ENCODE data around the gene CDH13.
"Not testable (repeated sequence)": the region's sequence is repeated elsewhere in the genome, so short reads cannot be mapped to it uniquely, and the experiment has no call there.

CDH13 gene

DNA sequence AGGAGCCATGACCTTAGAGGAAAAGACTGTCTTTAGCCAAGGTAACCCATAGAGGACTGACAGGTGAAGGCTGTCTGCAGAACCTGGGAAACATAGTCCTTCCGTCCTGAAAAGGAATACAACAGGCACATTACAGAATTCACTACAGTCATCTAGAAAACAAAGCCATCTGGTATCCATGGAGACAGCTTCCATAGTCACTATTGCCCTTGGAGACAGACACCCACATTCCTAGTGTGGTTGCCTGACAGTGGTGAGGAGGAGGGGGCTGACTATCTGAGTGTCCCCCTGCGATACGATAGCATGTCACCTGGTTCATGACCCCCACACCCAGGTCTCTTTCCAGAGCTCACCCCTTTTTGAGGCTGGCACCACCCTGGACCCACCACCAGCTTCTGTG is 254.7 kb downstream of the CDH13 start:
- DNase-seq (ENCODE audit: low spot score) (no peak), FAIRE-seq (no peak)

DNA sequence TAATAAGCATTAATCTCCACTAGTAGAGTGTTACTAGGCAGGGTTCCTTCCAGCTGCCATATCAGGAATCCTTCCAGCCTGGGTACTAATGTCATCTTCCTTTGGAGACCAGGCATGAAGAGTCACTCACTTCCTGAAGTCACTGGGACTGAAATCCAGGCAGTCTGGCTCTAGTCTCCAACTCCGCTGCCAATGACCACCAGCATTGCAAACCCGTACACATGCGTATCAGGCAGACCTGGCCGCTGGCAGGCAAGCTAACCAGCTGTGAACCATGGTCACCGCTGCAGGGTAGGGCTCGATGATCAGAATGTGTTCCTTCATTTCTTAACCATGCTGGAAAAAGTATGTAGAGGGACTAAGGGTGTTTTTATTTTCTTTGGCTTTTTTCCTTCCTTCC is 255.5 kb downstream of the CDH13 start:
- DNase-seq (ENCODE audit: low spot score): no peak
- no peak for FAIRE-seq

DNA sequence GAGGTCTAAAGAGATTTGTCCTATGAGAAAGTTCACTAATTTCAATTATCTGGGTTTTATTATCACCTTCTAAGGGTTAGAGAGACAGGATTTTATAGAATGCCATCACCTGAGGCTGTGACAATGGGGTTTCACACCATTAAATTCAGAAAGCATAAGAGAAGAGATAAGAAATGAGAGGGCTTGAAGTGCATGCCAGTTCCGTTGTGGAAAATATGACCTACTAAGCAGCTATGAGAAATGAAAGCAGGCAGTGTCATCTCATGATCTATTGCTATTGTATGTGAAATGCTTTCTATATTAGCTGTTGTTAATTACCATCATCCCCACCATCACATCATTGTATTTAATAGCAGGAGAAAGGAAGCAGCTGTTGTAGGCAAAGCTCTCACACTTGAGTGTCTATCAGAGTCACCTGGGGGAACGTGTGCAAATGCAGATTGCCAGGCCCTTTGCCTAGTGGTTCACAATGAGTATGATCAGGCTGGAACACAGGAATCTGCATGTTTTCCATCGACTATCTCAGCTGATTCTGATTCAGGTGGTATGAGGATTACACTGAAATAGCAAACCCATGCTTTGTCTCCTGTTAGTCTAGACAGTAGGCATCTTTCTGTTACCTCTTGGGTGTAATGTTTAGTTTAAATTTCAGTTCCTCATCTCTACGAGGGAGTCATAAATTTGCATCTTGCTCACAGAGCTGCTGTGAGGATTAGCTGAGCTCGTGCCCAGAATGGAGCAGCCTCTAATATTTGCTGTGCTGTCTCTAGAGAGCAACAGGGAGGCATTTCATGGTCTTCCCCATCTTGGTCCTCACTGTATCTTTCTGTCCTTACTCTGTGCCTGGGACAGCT is 256.4 kb downstream of the CDH13 start:
- no peak for FAIRE-seq
- DNase-seq (ENCODE audit: low spot score): no peak

GRCh38 chr16:82884320-82884898 is 257.6 kb downstream of the CDH13 start:
- FAIRE-seq (no peak), DNase-seq (ENCODE audit: low spot score) (no peak)

- DNase-seq (ENCODE audit: low spot score) (no peak), FAIRE-seq (no peak)
These were observed 259.4 kb downstream of the CDH13 start for GRCh38 chr16:82886146-82886545.

DNA sequence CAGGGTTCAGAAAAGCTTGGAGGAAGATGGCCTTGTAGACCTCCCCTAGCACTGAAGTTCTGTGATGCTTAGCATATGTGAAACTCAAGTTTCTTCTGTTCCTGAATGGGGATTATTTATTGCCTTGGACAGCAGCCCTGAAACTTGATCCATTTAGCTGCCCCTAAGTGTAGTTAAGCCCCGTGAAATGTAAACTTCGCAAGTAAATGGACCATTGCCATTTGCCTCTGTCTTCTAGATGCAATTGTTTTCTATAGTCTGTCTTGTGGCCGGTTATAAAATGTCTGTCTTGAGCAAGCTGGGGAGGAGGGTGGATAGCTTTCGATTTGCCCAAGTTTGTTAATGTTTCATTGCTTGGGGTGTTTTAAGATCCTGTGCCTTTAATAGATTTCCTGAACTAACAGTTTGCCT is 261.8 kb downstream of the CDH13 start:
- DNase-seq (ENCODE audit: low spot score): no peak
- FAIRE-seq: no peak

DNA sequence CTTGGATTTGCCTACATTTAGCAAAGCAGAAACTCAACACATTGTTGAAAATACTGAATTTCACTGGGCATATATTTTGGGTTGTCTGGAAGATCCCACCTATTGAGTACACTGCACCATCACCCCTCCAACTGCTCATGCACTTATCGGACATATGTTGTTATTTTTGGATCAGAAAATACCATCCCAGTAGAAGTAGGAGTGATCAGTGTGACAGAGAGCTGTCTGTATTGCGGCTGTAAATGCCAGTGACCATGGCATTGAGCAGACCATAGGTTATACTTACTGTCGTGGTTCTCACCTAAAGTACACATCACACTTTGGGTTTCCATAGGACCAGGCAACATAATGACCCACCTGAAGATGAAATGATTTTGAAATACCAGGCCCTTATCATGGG is 264.7 kb downstream of the CDH13 start:
- FAIRE-seq (no peak), DNase-seq (ENCODE audit: low spot score) (no peak)

DNA sequence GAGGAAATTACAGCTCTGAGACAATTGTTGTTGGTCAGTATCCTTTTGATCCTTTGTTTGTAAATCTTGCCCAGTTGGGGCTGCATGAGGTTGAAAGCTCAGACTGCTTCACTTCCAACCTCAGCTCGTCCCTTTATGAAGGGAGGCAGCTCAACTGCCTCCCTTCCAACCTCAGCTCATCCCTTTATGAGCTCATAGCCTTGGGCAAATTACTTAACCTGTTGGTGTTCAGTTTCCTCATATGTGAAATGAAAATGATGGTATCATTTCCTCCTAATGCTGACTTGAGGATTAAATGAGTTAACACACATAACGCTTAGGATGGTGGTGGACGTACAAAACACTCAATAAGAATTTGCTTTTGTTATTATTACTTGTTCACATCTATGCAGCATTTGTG is 265.1 kb downstream of the CDH13 start:
- FAIRE-seq: no peak
- no peak for DNase-seq (ENCODE audit: low spot score)

- FAIRE-seq (no peak), DNase-seq (ENCODE audit: low spot score) (no peak)
These were observed 265.6 kb downstream of the CDH13 start for GRCh38 chr16:82892324-82892723.

DNA sequence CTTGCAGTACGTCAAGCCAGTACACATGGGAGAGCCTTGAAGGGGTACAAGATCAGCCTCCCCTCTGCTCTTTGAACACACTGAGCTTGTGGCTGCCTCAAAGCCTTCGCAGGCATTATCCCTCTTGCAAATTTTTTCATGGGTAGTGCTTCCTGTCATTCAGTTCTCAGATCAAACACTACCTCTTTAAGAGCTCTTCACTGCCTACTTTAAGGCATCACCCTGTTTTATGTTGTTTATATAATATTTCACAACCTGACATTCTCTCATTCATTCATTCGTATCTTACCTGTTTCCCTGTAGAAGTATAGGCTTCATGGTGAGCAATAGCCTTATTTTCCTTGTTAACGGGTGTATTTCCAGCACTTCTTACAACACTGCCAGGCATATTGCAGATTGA is 269.1 kb downstream of the CDH13 start:
- DNase-seq (ENCODE audit: low spot score) (no peak), FAIRE-seq (no peak)

DNA sequence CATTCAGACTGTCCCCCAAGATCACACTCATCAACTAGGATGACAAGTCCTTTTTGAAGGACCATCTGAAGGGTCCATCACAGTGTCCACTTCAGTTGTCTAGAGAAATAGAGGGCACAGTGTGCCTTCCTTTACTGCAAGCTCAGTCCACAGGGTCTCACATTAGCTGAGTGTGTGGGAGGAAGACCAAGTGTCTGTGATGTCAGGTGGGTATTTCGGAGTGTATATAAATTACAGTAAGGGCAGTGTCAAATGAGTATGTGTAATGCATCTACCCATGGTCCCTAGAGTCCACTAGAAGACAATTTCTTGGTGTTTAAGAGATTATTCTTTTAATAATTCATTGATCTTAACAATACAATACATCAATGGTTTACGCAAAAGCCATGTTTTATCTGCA is 272.2 kb downstream of the CDH13 start:
- no peak for FAIRE-seq
- DNase-seq (ENCODE audit: low spot score): no peak

DNA sequence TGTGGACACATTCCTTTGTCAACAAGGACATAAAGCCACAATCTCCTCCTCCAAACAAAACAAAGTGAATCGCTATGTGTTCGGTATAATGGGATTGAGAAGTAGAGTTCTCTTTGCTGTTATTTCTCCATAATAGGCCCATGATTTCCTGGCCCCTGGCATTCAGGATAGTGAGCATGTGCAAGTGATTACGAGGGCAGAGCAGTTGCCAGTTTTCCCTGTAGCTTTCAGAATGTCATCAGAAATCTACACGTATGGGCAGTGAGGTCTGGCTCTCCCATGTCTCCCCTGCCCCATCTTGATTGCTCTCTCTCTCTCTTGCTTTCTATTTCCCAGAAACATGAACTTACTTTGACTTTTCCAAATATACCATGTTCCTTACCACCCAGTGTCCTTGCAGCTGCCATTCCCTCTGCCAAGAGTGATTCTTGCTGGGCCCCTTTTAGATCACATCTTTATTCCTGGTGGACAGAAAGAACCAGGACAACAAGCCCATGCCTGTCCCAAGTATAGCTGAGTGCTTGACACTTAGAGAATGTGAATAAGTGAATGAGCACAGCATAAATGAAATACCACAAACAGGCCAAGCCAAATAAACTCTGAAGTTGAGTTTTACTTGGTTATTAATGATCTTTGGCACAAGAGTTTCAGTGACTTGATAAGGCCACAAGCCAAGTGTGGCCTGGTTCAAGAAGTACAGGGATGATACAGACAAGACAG is 273.1 kb downstream of the CDH13 start:
- no peak for DNase-seq (ENCODE audit: low spot score)
- no peak for FAIRE-seq

DNA sequence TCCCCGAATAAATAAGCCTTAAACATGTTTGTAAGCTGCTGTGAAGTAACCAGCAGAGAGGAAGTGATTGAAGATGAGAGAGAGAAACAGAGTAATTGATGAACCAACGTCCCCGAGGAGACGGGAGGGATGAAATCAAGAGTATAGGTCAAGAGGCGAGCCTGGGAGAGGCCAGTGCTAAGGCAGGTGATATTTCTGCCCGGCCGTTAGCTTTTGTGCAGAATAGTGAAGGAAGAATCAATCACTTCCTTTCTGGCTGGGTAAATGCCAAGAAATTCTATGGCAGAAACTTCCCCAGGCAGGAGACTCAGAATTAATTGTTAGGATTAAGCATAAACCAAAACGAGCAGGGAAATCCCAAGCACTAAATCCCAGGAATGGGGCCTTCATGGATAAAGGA is 273.8 kb downstream of the CDH13 start:
- no peak for FAIRE-seq
- DNase-seq (ENCODE audit: low spot score): no peak

DNA sequence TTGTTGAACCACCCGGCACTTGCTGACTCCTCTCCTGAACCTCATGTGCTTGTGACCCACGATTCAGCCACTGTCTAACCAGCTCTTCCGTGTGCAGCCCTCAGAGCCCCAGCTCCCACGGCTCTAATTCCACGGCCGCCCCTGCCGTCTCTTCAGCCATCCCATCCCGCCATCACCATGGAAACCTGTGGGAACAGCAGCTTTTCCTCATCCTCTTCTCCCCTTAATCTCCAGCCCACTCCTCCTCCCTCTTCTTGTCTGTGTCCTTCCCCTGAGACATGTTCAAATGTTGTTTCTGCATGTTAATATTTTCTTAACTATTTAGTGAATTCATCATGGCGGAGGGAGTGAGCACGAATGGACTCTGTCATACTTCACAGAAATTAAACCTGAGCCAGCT is 285.2 kb downstream of the CDH13 start:
- FAIRE-seq (no peak), DNase-seq (ENCODE audit: low spot score) (no peak)

DNA sequence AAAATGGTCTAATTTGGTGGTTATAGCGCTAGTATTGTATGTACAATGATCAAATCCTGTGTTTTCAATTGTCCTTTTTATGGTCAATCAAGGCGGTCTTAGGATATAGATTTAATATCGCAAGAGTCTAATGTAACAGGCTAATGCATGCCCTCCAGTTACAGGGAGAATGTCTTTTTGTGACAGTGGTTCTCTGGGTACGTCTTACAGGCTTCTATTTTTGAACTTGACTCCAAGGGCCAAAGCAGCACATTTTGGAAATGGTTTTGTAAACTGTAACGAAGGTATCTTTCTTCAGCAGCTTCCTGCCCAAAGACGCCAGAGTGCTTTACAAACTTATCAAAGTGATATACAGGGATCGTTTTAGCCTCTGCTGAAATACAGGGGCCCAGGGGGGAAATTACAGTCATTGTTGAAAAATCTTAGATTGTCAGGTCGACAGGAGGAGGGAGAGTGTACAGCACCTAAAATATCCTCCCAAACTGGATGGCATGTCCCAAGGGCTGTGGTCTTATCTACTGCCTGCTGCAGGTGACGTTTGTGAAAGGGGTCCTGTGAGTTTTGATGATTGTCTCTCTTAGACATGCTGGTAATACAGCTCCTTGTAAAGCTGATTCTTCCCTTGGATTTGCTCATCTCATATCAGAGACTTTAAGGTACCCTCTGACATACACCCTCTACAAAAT is 288.5 kb downstream of the CDH13 start:
- FAIRE-seq: no peak
- no peak for DNase-seq (ENCODE audit: low spot score)

DNA sequence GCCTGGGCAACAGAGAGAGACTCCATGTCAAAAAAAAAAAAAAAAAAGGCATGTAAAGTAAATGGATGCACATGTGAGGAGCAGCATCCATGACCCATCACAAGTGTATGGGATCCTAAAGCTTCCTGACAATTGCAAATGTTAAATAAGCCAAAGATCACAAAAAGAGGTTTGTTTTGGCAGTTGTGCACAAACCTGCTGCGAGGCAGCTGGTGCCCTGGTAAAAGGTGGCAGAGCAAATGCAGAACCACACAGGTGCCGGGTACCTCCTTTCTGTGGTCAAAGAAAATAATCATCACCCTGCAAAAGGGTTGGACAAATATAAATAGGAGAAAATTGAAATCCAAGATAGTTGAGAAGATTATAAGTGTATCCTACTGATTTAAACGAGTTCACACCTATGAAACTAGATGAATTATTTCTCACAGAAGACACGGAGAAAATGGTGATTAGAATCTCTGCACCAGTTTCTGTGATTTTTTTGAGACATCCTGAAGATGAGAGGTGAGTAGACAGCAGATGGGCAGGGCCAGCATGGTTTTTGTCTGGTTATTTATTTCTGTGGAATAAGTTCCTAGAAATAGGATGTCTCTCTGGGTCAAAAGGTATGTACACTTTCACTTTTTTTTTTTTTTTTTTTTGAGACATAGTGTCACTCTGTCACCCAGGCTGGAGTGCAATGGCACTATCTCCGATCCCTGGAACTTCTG is 291.3 kb downstream of the CDH13 start:
- FAIRE-seq (no peak), DNase-seq (ENCODE audit: low spot score) (no peak)

- DNase-seq (ENCODE audit: low spot score): no peak
- FAIRE-seq: no peak
These were observed 297.5 kb downstream of the CDH13 start for GRCh38 chr16:82924075-82924854.

DNA sequence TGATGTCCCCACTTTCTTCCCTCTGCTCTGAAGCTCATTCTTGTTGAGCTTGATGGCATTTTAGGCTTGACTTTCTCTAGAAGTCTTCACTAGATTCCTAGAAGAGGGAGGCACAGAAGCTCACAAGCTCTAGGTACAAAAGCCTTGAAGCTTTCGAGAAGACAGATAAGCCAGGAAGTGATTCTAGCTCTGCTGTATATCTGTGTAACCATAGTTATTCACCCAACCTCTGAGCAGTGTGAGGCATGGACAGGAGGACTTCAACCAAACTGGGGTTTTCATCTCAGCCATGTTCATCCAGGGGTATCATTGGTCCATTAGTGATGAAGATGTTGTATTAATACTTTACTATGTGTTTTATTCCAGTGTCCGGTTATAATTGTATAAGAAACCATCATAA is 299.7 kb downstream of the CDH13 start:
- DNase-seq (ENCODE audit: low spot score) (no peak), FAIRE-seq (no peak)

- not testable (repeated sequence) for FAIRE-seq; DNase-seq (ENCODE audit: low spot score)
These were observed 307.2 kb downstream of the CDH13 start for GRCh38 chr16:82933933-82934332.

DNA sequence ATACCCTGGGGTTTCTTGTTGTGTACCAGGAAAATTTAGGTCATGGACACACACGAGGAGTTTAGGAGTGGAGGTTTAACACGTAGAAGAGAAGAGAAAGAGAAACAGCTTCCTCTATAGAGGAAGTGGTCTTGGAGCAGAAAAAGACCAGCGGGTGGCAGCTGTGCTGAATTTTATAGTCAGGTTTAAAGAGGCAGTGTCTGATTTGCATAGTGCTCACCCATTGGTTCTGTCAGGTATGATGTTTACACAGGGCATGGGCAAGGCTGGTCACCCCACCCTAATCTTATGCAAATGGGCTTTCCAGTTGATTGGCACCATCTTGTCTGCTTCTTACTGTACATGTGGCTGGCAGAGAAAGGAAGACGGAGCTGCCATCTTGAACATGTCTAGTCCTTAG is 309.0 kb downstream of the CDH13 start:
- no peak for FAIRE-seq
- no peak for DNase-seq (ENCODE audit: low spot score)

Measured in RCC 7860 (cell line).